GM12864 (cell line): Measurements from ENCODE around the gene CDC6.

Experiments used
- DNase-seq: peaks from one replicate; pipeline ENCODE4 v3.0.0-alpha.2; 2011; ENCODE audit warnings: low read depth
- H3K4me3 ChIP-seq: 2 replicates; pipeline ENCODE4 v1.5.1; 2011; ENCODE audit warnings: mild to moderate bottlenecking, low read depth, low read length, control low read depth
- TF ChIP-seq, protein P1 (sequence below): IDR thresholded peaks from 2 replicates; pipeline ENCODE4 v1.5.1; 2011; ENCODE audit warnings: low read depth, mild to moderate bottlenecking, moderate library complexity, low read length, control low read depth, inconsistent platforms; ENCODE audit errors: missing control alignments

CDC6 gene

DNA sequence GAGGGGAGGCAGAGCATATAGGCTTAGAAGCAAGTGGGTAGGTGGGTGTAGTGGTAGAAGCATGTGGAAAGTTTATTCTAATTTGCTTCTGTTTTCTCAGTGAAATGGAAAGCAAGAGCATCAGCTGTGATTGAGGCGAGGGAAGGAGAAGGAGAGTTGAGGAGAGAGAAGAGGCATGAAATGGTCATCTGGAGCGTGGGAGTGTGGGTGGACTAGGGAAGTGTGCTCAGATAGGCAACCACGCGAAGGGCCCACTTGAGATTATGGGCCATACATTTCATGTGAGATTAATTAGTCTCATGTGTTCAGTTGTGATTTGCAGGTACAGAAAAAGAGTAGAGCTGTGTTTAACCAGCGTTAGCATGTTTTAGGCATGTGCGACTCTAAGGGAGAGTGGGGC, 20.8 kb upstream of the CDC6 start:
- TF ChIP-seq, protein P1, sequence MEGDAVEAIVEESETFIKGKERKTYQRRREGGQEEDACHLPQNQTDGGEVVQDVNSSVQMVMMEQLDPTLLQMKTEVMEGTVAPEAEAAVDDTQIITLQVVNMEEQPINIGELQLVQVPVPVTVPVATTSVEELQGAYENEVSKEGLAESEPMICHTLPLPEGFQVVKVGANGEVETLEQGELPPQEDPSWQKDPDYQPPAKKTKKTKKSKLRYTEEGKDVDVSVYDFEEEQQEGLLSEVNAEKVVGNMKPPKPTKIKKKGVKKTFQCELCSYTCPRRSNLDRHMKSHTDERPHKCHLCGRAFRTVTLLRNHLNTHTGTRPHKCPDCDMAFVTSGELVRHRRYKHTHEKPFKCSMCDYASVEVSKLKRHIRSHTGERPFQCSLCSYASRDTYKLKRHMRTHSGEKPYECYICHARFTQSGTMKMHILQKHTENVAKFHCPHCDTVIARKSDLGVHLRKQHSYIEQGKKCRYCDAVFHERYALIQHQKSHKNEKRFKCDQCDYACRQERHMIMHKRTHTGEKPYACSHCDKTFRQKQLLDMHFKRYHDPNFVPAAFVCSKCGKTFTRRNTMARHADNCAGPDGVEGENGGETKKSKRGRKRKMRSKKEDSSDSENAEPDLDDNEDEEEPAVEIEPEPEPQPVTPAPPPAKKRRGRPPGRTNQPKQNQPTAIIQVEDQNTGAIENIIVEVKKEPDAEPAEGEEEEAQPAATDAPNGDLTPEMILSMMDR = no peak
- no peak for DNase-seq

DNA sequence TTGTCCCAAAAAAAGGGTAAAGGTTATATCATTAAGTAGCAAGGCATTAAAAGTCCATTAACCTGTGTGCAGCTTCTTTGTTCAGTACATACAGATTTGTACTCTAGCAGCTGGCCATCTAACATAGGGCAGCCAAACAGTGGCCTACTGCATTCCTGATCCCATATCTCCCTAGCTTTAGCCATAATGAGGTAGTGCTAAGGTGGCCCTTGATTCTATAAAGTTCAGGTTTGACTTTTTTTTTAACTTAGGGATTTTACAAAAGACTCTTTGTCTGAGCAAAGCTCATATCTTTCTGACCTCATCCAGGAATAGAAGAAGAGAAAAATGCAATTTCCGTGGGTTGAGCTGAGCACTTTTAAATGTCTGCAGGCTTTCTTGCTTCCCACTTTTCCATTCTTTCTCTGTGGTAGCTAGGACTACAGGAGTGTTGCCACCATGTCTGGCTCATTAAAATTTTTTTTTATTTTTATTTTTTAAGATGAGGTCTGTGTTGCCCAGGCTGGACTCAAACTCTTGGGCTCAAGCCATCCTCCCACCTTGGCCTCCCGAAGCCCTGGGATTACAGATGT, 19.5 kb upstream of the CDC6 start:
- DNase-seq = no peak
- TF ChIP-seq, protein P1 = no peak
- no peak overlapping the region for H3K4me3 ChIP-seq

More for the DNA sequence above, 20.8 kb upstream of the CDC6 start:
- H3K4me3 ChIP-seq = no peak overlapping the region

DNA sequence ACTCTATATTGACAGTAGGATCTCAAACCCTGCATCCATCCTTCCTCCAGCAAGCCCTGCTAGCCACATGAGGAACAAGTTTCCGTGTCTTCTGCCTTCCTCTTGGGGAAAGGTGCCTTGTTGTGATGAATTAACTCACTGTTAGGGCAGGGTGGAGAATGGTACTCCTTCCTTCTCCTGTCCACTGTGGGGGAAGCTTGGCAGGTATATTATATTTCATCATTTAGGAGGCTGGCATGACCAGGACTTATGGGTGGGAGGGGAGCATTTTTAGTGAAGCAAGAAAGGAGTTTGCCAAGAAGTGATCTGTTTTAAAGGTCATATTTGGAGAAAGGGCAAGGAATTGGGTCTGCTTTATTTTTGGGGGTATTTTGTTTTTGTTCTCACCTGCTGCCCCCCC, 9.3 kb upstream of the CDC6 start:
- no peak for DNase-seq
- TF ChIP-seq, protein P1 = no peak

DNA sequence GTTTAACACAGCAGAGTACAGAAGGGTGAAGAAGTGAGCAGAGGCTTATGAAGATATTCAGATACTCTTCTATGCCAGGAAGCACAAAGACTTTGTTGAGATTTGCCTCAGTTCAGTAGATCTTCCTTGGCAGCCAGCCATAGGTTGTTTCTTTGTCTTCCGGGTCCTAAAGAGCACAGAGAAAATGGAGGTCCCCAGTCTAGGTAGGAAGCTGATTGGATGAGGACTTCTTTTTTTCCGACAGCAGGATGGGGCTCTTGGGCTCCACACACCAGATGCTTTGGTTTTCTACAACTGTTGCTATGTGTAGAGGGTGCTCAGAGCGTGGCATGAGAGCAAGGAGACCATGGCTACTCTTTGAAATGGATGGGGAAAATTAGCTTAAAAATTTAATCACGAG, 8.3 kb upstream of the CDC6 start:
- TF ChIP-seq, protein P1 = no peak
- no peak for DNase-seq

More for the DNA sequence above, 9.3 kb upstream of the CDC6 start:
- H3K4me3 ChIP-seq = no peak overlapping the region

DNA sequence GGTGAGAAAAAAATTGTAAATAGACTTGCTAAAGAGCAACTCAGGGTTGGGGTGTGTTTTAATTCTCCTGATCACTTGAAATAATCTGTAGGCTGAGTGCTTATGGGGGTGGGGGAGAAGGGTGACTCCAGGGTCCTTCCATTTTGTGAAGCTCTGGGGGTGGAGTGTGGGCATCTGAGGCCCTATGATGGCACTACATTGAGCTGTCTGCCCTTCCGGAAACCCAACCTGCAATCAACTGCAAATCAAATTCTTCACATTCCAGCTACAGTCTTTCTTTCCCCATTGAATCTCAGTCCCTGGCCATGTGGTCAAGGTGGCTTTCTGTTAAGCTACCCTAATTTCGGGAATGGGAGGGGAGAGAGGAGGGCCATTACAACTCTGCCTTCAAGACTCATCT, 6.0 kb upstream of the CDC6 start:
- no peak overlapping the region for H3K4me3 ChIP-seq
- TF ChIP-seq, protein P1 = no peak
- DNase-seq = no peak

More for the DNA sequence above, 8.3 kb upstream of the CDC6 start:
- no peak overlapping the region for H3K4me3 ChIP-seq

DNA sequence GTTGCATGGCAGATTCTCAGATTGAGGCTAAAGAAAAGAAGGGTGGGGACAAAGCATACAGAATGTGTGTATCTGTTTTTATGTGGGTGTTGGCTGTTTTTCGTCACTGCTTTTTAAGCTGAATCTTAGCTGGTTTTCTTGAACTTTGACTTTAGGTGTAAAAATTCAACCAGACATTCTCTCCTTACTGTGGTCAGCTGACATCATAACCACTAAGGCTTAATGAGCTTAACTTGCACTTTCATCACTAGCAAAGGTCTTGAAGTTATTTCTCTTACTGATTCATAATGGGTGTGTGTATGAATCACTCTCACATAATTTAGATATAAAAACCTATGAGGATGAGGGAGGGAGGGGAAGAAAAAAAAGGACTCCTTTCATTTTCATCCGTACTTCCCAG, 4.0 kb upstream of the CDC6 start:
- TF ChIP-seq, protein P1 = no peak
- no peak overlapping the region for H3K4me3 ChIP-seq
- DNase-seq = no peak

DNA sequence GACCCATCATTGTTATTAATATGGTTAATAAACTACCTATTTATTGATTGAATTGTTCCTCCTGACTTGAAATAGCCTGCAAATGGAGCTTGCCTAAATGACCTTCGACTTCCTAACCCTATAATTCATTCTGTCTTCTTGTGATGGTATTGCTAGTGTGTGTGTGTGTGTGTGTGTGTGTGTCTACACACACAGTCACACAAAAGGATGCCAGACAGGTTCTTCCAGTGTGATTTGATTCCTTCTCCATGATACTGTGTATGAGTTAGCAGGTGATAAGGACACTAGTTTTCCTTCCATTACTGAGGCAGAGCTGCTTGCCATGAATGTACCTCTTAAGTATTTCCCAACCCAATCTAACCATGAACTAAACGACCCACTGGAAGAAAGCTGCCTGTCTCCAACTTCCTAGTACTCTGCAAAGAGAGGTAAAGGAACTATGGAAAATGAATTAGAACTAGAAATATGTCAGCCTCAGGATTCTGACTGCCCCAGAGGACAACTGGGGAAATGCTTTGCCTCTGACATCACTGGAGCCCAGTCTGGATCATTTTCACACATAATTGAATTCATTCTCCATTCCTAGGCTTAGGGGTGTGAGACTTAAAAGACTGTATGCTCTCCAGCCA, 3.5 kb upstream of the CDC6 start:
- TF ChIP-seq, protein P1 = peak; percentile 5
- H3K4me3 ChIP-seq = no peak overlapping the region
- no peak for DNase-seq
